ENCODE results near the gene FOXN3. TPM values are rescaled to one million over a fixed set of nuclear protein-coding genes. Genes with fewer than 3 reads are reported as not detected.

FOXN3 gene
- total RNA-seq, 1 experiment from 2014 or later, result 125 TPM

DNA sequence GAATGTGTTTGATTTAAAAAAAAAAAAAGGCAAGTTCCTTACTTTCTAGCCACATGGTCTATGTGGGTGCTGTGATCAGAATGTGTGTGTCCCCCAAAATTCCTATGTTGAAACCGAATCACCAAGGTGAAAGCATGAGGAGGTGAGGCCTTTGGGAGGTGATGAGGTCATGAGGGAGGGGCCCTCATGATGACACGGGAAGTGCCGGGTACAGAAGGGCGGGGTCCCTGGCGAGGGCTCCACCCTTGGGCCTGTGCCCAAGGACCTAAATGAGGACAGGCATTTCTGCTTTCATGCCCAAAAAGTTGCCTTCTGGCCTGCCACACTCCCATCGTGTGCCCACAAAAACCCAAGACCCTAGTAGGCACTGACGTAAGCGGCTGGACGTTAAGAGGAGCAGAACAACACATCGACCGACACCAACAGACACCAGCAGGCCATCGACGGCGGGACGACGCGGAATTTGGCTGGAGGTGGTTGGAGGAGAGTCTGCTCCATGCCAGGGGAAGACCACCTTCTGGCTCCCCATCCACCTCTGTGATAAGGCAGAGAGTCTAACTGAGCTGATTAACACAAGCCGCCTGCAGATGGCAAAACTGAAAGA lies 211.8 kb downstream of the FOXN3 start:
- Mint-ChIP-seq H3K4me3 (no peak overlapping the region; a peak in 1 of 5 replicates), H3K27me3 (ENCODE audit: low read depth) (no peaks in the 10 kb centered on the region; the same call in 1 of the 2 replicates), H3K4me1 (peaks cover 64 to 78% of the 10 kb centered on the region in 2 experiments), H3K9me3 (no peaks in the 10 kb centered on the region), H3K27ac (peak overlapping the region in 2 of 3 experiments; percentile 37 to 40; a peak in 2 of 7 replicates), H3K36me3 (ENCODE audit: insufficient read depth in 1 of 3, low read depth in 3 of 3) (peaks cover 8 to 10% (median 10%) of the 10 kb centered on the region in 3 experiments; a peak in 5 of 7 replicates)
- no peak overlapping the region for H4K91ac ChIP-seq (ENCODE audit: insufficient read length, low read depth, low read length)
- H3K4me2 ChIP-seq (ENCODE audit: insufficient read depth, insufficient read length, low read length), result no peak overlapping the region
- H3K56ac ChIP-seq (ENCODE audit: insufficient read length, low read depth, low read length), result no peak overlapping the region
- H3K27ac ChIP-seq (ENCODE audit: insufficient read length, low read depth, low read length), result no peak overlapping the region
- no peak overlapping the region for H3K14ac ChIP-seq (ENCODE audit: insufficient read depth, low read length)
- no peak overlapping the region for H3K4ac ChIP-seq (ENCODE audit: low read depth, low read length)
- H2AK5ac ChIP-seq (ENCODE audit: insufficient read length, low read length), result no peak overlapping the region
- no peaks in the 10 kb centered on the region for H3K27me3 ChIP-seq (ENCODE audit: insufficient read depth, low read length)
- H3K18ac ChIP-seq (ENCODE audit: insufficient read length, low read depth, low read length), result no peak overlapping the region
- no CpG with 5 or more reads among the region's 18 CpGs for WGBS (ENCODE audit: extremely low coverage, insufficient read length, low lambda C conversion rate)
- TF ChIP-seq, protein P1, sequence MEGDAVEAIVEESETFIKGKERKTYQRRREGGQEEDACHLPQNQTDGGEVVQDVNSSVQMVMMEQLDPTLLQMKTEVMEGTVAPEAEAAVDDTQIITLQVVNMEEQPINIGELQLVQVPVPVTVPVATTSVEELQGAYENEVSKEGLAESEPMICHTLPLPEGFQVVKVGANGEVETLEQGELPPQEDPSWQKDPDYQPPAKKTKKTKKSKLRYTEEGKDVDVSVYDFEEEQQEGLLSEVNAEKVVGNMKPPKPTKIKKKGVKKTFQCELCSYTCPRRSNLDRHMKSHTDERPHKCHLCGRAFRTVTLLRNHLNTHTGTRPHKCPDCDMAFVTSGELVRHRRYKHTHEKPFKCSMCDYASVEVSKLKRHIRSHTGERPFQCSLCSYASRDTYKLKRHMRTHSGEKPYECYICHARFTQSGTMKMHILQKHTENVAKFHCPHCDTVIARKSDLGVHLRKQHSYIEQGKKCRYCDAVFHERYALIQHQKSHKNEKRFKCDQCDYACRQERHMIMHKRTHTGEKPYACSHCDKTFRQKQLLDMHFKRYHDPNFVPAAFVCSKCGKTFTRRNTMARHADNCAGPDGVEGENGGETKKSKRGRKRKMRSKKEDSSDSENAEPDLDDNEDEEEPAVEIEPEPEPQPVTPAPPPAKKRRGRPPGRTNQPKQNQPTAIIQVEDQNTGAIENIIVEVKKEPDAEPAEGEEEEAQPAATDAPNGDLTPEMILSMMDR (conservative IDR thresholded peaks at IDR 0.05), result no peak
- H3T11ph ChIP-seq (ENCODE audit: low read length), result no peak overlapping the region
- H2BK20ac ChIP-seq (ENCODE audit: low read depth, low read length, poor library complexity, severe bottlenecking), result no peak overlapping the region
- no peak overlapping the region for H3K23ac ChIP-seq (ENCODE audit: insufficient read length, low read depth, low read length)
- H3K23me2 ChIP-seq (ENCODE audit: insufficient read length, low read depth, low read length, poor library complexity, severe bottlenecking), result no peaks in the 10 kb centered on the region
- no peak overlapping the region for H4K8ac ChIP-seq (replicated peaks; ENCODE audit: insufficient read length, low read depth, low read length)
- peaks cover 4% of the 10 kb centered on the region; the same call in 1 of the 2 replicates for H3K79me2 ChIP-seq (ENCODE audit: insufficient read depth, low read length)
- no peaks in the 10 kb centered on the region for H3K9me3 ChIP-seq (ENCODE audit: control insufficient read depth, low read depth, low read length)
- no peak overlapping the region for H2BK120ac ChIP-seq (ENCODE audit: low read depth, low read length, poor library complexity, severe bottlenecking)
- H3K9ac ChIP-seq (ENCODE audit: extremely low read depth, insufficient read length, low read length), result no peak overlapping the region
- no peak overlapping the region for H2BK15ac ChIP-seq (ENCODE audit: low read depth, low read length)
- H4K5ac ChIP-seq (ENCODE audit: insufficient read length, low read depth, low read length), result no peak overlapping the region
- DNase-seq, result no peak
- no peak overlapping the region for H2BK12ac ChIP-seq (ENCODE audit: insufficient read length, low read depth, low read length)
- H4K20me1 ChIP-seq (ENCODE audit: control insufficient read depth, insufficient read depth, insufficient read length), result no peaks in the 10 kb centered on the region
- peaks cover 3% of the 10 kb centered on the region for H3K79me1 ChIP-seq (ENCODE audit: insufficient read depth, low read depth, low read length, poor library complexity, severe bottlenecking)
- H2AFZ ChIP-seq (ENCODE audit: low read length), result no peak overlapping the region
- H2BK5ac ChIP-seq (ENCODE audit: insufficient read length, low read length), result no peak overlapping the region
- H3K4me1 ChIP-seq (ENCODE audit: insufficient read depth, low read length), result peaks cover 14% of the 10 kb centered on the region; the same call in 1 of the 2 replicates
